Midbrain (tissue), 1 donor: ENCODE measurements around the gene COL21A1.
"Not testable (repeated sequence)": the region's sequence is repeated elsewhere in the genome, so short reads cannot be mapped to it uniquely, and the experiment has no call there.

ENCODE experiments used
- DNase-seq: peaks from one replicate; lab custom pipeline; 2025; lab: John Stamatoyannopoulos, UW

Gene COL21A1

GRCh38 chr6:56246881-56247653, at the start of gene COL21A1:
Gene COL21A1, minus strand, starts transcription at chr6:56247580. Its CDS starts 64,962 bp downstream, at chr6:56182618.
- DNase-seq = no peak

GRCh38 chr6:56293781-56294180, 46.4 kb upstream of the COL21A1 start:
- no peak for DNase-seq

GRCh38 chr6:56292505-56293181, 45.3 kb upstream of the COL21A1 start:
- DNase-seq = peak; percentile 45

- DNase-seq = no peak
Measured at GRCh38 chr6:56291302-56291917, 44.0 kb upstream of the COL21A1 start.

- no peak for DNase-seq
Measured at GRCh38 chr6:56289721-56290120, 42.3 kb upstream of the COL21A1 start.

GRCh38 chr6:56288347-56288746, 41.0 kb upstream of the COL21A1 start:
- DNase-seq = no peak

GRCh38 chr6:56282391-56282790, 35.0 kb upstream of the COL21A1 start:
- no peak for DNase-seq

GRCh38 chr6:56280126-56280525, 32.7 kb upstream of the COL21A1 start:
- no peak for DNase-seq

- no peak for DNase-seq
Measured at GRCh38 chr6:56279331-56280080, 32.1 kb upstream of the COL21A1 start.

- DNase-seq = no peak
Measured at GRCh38 chr6:56278171-56278591, 30.8 kb upstream of the COL21A1 start.

GRCh38 chr6:56270812-56271441, 23.5 kb upstream of the COL21A1 start:
- DNase-seq = no peak

- no peak for DNase-seq
Measured at GRCh38 chr6:56268266-56268665, 20.9 kb upstream of the COL21A1 start.

- DNase-seq = no peak
Measured at GRCh38 chr6:56266011-56266410, 18.6 kb upstream of the COL21A1 start.

- DNase-seq = no peak
Measured at GRCh38 chr6:56263596-56264315, 16.4 kb upstream of the COL21A1 start.

- DNase-seq = not testable (repeated sequence)
Measured at GRCh38 chr6:56260593-56260992, 13.2 kb upstream of the COL21A1 start.

GRCh38 chr6:56259234-56260077, 12.1 kb upstream of the COL21A1 start:
- DNase-seq = no peak

- DNase-seq = no peak
Measured at GRCh38 chr6:56255349-56255748, 8.0 kb upstream of the COL21A1 start.

GRCh38 chr6:56250266-56250665, 2.9 kb upstream of the COL21A1 start:
- no peak for DNase-seq

GRCh38 chr6:56247654-56248122, 308 bp upstream of the COL21A1 start:
- no peak for DNase-seq

- no peak for DNase-seq
Measured at GRCh38 chr6:56246541-56246880, 869 bp downstream of the COL21A1 start.
